ENCODE measurements around the gene SLC37A1. TPM values are rescaled to one million over a fixed set of nuclear protein-coding genes. Genes with fewer than 3 reads are reported as not detected.

SLC37A1 gene
- total and polyA plus RNA-seq, 9 of the 15 experiments (the other 6 are each of a cell fraction or from before 2014, with no cell fraction given), result 0.06 to 3.4 (median 0.40) TPM

DNA sequence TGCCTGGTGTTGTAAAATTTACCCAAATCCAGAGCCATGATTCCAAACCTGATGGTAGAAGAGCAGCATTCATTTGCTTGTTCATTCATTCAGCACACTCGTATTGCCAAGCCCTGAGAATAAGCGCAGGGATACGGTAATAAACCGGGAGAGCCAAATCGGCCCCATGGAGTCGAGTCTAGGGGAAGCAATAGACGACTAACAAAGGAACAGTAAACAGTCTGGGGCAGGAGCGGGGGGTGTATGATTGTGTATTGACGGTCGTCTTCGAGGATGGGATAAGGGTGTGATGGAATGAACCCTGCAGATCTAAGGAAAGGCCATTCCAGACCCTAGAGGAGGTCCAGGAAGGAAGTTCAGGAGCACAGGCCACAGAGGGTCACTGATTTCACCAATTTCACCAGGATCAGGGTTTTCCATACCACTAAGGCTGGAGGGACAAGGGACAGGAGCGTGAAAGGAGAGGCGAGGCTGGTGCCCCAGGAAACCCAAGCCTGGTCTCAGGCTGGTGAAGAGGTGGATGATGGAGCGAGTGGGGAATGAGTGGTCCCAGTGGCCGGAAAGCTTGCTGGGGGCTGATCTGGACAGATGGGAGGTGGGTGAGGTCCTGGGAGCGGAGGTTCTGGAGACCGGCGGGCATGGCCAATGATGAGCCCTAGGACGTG, 78.6 kb downstream of the SLC37A1 start (continued):
- TF ChIP-seq, protein P1, sequence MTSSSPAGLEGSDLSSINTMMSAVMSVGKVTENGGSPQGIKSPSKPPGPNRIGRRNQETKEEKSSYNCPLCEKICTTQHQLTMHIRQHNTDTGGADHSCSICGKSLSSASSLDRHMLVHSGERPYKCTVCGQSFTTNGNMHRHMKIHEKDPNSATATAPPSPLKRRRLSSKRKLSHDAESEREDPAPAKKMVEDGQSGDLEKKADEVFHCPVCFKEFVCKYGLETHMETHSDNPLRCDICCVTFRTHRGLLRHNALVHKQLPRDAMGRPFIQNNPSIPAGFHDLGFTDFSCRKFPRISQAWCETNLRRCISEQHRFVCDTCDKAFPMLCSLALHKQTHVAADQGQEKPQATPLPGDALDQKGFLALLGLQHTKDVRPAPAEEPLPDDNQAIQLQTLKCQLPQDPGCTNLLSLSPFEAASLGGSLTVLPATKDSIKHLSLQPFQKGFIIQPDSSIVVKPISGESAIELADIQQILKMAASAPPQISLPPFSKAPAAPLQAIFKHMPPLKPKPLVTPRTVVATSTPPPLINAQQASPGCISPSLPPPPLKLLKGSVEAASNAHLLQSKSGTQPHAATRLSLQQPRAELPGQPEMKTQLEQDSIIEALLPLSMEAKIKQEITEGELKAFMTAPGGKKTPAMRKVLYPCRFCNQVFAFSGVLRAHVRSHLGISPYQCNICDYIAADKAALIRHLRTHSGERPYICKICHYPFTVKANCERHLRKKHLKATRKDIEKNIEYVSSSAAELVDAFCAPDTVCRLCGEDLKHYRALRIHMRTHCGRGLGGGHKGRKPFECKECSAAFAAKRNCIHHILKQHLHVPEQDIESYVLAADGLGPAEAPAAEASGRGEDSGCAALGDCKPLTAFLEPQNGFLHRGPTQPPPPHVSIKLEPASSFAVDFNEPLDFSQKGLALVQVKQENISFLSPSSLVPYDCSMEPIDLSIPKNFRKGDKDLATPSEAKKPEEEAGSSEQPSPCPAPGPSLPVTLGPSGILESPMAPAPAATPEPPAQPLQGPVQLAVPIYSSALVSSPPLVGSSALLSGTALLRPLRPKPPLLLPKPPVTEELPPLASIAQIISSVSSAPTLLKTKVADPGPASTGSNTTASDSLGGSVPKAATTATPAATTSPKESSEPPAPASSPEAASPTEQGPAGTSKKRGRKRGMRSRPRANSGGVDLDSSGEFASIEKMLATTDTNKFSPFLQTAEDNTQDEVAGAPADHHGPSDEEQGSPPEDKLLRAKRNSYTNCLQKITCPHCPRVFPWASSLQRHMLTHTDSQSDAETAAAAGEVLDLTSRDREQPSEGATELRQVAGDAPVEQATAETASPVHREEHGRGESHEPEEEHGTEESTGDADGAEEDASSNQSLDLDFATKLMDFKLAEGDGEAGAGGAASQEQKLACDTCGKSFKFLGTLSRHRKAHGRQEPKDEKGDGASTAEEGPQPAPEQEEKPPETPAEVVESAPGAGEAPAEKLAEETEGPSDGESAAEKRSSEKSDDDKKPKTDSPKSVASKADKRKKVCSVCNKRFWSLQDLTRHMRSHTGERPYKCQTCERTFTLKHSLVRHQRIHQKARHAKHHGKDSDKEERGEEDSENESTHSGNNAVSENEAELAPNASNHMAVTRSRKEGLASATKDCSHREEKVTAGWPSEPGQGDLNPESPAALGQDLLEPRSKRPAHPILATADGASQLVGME (CRISPR knock-in tag; IDR thresholded peaks at IDR 0.05), result no peak
- TF ChIP-seq CREB1 (IDR thresholded peaks at IDR 0.05) (no peak), CREB1 (CRISPR knock-in tag; IDR thresholded peaks at IDR 0.05) (no peak), KAT2B (IDR thresholded peaks at IDR 0.05; ENCODE audit: low read depth, low read length) (no peak)
- TF ChIP-seq, protein P2, sequence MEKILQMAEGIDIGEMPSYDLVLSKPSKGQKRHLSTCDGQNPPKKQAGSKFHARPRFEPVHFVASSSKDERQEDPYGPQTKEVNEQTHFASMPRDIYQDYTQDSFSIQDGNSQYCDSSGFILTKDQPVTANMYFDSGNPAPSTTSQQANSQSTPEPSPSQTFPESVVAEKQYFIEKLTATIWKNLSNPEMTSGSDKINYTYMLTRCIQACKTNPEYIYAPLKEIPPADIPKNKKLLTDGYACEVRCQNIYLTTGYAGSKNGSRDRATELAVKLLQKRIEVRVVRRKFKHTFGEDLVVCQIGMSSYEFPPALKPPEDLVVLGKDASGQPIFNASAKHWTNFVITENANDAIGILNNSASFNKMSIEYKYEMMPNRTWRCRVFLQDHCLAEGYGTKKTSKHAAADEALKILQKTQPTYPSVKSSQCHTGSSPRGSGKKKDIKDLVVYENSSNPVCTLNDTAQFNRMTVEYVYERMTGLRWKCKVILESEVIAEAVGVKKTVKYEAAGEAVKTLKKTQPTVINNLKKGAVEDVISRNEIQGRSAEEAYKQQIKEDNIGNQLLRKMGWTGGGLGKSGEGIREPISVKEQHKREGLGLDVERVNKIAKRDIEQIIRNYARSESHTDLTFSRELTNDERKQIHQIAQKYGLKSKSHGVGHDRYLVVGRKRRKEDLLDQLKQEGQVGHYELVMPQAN (IDR thresholded peaks at IDR 0.05; ENCODE audit: borderline replicate concordance), result no peak
- TF ChIP-seq, protein P3, sequence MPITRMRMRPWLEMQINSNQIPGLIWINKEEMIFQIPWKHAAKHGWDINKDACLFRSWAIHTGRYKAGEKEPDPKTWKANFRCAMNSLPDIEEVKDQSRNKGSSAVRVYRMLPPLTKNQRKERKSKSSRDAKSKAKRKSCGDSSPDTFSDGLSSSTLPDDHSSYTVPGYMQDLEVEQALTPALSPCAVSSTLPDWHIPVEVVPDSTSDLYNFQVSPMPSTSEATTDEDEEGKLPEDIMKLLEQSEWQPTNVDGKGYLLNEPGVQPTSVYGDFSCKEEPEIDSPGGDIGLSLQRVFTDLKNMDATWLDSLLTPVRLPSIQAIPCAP (CRISPR knock-in tag; IDR thresholded peaks at IDR 0.05; ENCODE audit: borderline replicate concordance), result no peak

Data from K562 (cell line).